GM10847 (cell line): Measurements from ENCODE around the gene RAB4A.

Experiments used
- POLR2A ChIP-seq: IDR thresholded peaks from 2 replicates; pipeline ENCODE4 v1.6.1; 2011; ENCODE audit not compliant: insufficient read length; ENCODE audit errors: extremely low read depth

Gene RAB4A

GRCh38 chr1:229237320-229237719 is 33.6 kb upstream of the RAB4A start:
- no peak for TF ChIP-seq POLR2A

GRCh38 chr1:229238231-229238630 is 32.7 kb upstream of the RAB4A start:
- no peak for TF ChIP-seq POLR2A

- no peak for TF ChIP-seq POLR2A
These were observed 32.1 kb upstream of the RAB4A start for GRCh38 chr1:229238674-229239415.

DNA sequence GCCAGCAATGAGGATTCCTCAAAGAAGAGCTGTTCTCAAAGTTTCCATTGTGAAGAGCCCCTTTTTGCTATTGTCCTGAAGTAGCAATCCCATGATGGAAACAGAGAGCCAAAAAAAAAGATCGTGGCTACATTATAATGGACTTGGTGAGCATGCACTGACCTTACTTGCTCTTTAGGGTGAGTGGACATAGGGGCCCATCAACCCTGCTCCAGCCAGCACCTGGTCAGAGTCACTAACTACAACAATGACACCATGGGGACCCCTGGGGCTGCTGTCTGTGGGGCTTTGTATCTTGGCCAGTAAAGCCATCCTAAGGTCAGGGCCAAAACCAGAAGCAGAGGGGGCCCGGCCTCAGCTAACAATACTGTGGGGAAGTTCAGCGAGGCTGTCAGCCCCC is 30.4 kb upstream of the RAB4A start:
- TF ChIP-seq POLR2A, result no peak

- no peak for TF ChIP-seq POLR2A
These were observed 29.5 kb upstream of the RAB4A start for GRCh38 chr1:229241390-229241789.

DNA sequence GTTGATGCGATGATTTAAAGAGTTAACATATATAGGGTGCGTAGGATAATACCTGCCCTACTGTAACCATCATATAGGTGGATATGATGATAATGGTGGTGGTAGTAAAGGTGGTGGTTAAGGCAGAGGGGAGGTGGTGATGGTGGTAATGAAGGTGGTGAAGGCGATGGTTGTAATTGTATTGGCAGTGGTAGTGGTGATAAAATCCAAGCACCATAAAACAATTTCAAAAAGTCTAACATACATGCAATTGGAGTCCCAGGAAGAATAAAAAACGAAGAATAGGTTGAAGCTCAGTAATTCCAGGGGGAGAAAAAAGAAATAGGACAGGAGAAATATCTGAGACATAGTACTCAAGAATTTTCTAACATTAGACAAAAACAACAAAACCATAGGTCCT is 27.3 kb upstream of the RAB4A start:
- TF ChIP-seq POLR2A, result no peak

DNA sequence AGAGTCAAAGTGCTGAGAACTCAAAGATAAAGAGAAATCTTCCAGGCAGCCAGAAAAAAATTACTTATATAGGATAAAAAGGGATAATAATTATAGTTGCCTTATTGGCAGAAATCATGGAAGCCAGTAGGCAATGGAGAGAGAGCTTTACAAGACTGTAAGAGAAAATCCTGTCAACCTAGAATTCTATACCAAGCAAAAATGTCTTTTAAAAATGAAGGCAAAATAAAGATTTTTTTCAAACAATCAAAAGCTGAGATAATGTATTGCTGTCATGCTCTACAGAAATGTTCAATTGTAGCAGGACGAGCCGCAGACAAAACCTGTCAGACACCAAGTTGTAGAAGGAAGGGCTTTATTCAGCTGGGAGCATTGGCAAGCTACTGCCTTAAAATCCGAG is 26.8 kb upstream of the RAB4A start:
- no peak for TF ChIP-seq POLR2A

- TF ChIP-seq POLR2A, result no peak
These were observed 23.0 kb upstream of the RAB4A start for GRCh38 chr1:229247871-229248270.

- TF ChIP-seq POLR2A, result no peak
These were observed 21.8 kb upstream of the RAB4A start for GRCh38 chr1:229248821-229249817.

DNA sequence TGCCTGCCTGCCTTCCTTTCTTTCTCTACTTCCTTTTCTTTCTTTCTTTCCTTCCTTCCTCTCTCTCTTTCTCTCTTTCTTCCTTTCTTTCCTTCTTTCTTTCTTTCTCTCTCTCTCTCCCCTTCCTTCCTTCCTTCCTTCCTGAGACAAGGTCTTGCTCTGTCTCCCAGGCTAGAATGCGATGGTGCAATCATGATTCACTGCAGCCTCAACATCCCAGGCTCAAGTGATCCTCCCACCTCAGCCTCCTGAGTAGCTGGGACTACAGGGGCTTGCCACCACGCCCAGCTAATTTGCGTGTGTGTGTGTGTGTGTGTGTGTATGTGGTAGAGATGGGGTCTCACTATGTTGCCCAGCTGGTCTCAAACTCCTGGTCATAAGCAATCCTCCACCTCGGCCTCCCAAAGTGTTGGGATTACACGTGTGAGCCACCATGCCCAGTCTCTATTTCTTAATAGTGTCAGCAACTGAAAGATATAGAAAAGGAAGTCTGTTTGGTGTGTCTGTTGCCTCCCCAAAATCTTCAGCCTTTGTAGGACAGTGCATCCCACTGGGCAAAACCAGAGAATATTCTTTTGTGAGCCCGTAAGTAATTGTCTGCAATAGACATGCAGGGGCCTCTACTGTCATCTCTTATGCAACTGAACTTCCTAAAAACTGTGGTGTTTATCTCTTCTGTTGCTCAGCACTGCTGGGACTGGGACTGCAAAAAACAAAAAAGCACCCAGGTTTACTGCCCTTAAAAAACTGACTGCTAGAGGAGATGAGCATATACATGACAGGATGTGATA is 20.9 kb upstream of the RAB4A start:
- no peak for TF ChIP-seq POLR2A

GRCh38 chr1:229251185-229251584 is 19.7 kb upstream of the RAB4A start:
- TF ChIP-seq POLR2A, result no peak

- TF ChIP-seq POLR2A, result no peak
These were observed 18.5 kb upstream of the RAB4A start for GRCh38 chr1:229252228-229252984.

- TF ChIP-seq POLR2A, result no peak
These were observed 17.5 kb upstream of the RAB4A start for GRCh38 chr1:229253151-229253974.
